CD4-positive, alpha-beta T cell treated with Interleukin-4 for 4 hours (primary cell): ENCODE results near the gene HOXD8.

Experiments
- DNase-seq: peaks from one replicate; pipeline ENCODE4 v3.0.0-alpha.2; 2020

Gene HOXD8

DNA sequence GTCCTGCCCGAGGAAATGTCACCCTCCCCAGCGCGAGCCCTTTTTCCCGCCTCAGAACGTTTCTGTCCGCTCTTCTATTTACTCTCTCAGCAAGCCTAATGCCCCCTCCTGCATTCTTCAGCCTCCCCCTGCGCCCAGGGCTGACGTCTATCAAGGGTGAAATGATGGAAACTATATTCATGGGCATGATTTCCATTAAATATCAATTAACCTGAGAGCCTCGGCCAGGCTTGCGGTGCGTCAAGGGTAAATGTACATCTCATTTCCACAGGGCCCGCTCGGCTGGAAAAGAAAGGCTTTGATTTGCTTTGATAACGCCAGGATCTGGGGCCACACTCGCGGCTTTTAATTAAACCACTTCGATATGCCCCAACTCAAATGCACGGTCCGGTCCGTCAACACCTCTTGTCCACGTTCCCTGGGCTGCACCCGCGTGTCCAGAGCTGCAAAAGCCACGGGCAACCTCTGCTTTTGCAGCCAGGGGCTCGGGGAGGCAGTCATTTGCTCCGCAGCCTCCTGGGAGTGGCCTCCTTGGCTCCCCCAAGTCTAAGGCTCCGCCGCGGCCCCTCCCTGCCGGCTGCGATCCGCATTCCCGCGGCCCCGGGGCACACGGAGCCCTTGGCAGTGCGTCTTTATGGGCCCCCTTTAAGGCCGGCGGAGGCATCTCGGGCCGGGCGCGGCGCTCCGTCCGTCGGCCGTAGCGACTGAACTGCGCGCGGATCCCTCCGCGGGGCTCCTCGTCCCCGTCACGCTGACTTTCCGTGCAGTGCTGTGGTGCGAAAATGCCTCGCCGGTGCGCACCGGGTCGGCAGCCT, at the start of gene HOXD8:
TSS of gene HOXD8 (plus strand) at position 724 of the 815 bp plus-strand sequence. CDS start 662 bp downstream, outside the sequence.
- no peak for DNase-seq

DNA sequence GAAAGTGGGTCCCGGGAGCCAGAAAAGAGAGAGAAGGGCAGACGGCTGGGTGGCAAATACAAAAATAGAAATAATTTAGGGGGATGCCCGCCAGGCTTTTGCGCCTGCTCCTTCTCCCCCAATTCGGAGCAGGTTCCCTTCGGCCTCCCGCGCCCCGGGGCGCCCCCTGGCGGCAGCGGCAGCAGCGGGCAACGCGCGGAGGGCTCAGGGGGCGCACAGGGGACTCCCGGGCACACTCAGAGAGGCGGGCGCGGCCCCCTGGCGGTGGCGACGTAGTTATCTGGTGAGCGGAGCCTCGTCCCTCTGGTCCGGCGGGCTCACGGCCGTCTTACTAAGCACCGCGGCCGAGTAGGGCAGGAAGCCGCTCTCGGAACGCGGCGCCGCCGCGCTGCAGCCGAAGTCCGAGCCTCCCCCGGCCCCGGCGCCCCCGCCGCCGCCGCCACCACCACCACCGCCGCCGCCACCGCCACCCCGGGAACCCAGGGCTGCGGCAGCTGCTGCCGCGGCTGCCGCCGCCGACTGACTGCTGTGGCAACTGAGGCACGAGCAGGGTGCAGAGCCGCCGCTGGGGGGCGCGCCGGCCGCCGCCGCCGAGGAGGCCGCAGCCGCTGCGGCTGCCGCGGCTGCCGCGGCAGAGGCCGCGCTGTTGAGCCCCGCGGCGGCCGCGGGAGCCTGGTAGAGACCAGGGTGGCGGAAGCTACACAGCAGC, 49.5 kb upstream of the HOXD8 start:
- DNase-seq = no peak

- no peak for DNase-seq
Observed at GRCh38 chr2:176080540-176081375, 48.7 kb upstream of the HOXD8 start.

DNA sequence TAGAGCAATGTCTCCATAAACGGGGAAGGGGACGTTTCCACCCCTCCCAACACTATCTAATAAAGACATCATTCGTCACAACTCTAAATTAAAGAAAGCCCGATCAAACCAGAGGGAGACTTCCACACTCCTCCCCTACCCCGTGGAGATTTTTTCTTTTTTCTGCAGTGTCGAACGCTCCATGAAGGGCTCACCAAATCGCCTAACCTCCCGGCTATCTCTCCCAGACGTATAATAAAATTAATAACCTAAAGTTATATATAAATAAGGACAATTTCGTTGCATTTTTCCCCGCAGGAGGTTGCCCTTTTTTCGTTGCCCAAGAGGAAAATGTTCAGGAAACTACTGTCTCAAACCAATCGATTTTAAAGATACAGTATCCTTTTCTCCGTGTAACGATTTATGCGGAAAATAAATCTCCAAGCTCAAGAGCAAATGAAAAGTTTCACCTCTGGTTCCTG, 48.1 kb upstream of the HOXD8 start:
- DNase-seq = no peak

- no peak for DNase-seq
Observed at GRCh38 chr2:176081837-176082524, 47.5 kb upstream of the HOXD8 start.

DNA sequence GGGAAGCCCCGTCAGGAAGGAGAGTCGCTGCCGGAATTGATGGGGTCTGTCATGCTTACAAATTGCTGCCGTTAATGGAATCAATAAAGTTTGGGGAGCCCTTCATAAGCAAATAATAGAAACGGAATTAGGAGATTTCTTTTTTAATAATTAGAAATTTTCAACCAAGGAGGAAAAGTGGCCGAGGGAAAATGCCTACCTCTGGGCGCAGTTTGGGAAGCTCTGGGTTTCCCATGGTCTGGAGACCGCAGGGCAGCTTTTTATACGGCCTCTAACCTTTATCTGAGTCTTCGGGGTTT, 47.0 kb upstream of the HOXD8 start:
- no peak for DNase-seq

DNA sequence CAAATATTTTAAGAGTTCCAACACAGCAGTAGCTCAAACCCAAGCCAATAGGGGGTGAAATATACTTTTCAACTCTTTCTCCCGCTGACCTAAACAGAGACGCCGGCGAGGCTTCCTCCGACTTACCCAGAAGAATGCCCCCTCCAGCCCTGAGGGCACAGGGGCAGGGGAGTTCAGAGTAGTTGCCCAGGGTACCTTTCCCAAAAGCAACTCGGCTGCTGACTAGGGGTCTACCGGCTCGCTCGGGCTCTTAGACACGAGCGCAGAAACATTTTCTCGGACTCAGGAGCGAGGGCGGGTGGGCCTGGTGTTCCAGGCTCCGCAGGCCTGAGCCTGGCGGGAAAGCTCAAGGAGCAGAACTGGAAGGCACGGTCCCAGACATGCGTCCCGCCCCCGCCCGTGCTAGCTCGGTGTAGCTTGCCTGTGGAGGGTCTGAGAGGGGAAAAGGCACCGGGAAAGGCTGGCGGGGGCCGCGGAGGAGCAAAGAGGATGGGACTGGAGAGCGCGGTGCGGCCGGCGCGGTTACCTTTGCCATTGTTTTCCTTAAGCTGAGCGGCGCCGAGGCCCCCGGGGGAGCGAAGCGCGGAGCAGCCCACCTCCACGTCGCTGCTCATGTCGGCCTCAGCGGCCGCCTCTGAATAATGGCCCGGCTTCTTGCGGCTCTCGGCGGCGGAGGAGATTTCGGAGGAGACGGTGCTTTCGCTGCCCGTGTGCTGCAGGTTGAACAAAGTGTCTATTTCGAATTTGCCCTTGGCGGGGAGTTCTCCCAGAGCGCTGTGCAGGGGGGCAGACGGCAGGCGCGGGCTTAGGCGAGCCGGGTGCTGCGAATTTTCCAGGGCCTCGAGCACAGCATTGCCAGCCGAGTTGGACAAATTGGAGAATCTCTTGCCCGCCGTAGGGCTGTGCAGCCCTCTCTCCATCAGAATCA, 46.4 kb upstream of the HOXD8 start:
- DNase-seq = no peak

DNA sequence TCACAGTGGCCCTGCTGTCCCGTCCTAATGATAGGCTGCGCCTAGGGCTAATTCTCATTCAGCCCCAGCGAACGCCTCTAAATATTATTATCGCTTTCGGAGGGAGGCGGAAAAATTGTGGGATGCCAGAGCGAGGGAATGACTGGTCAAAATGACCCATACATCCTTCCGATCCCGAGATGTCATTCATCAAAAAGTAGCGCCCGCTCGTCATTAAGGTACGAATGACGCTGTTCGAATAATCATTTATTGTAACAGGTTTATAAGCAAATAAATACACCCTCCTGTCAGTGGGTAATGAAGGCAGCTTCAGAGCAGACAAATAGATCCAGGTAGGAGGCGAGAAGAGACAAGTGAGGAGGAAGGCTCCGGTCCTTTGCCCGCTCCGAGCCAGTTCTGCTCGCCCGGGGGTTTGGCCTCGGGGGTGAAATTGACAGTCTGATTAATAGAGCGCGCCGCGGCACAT, 45.7 kb upstream of the HOXD8 start, which contains the start of gene EVX2:
TSS of gene EVX2 (minus strand) at position 167 of the 466 bp plus-strand sequence. CDS start 186 bp downstream, outside the sequence.
- no peak for DNase-seq

DNA sequence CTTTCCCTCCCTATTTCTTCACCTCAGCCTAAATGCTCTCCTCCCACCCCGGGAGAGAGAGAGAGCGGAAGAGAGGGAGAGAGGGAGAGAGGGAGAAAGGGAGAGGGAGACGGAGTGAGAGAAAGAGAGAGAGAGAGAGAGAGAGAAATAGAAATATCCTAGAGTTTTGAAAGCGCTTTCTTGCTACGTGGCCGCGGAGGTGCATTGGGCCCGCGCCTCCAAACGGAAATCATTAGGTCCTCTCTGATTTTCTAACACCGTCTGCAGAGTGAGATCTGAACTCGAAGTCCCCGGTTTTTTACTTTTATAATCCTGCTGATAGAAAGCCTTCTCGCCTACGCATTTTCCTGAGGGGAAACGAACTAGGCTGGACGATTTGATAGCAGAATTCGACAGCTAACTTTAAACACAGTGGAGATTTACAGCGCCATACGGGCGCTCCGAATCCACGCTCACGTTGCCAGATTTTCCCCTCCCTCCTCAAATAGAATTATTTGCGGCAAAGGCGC, 44.8 kb upstream of the HOXD8 start:
- no peak for DNase-seq

DNA sequence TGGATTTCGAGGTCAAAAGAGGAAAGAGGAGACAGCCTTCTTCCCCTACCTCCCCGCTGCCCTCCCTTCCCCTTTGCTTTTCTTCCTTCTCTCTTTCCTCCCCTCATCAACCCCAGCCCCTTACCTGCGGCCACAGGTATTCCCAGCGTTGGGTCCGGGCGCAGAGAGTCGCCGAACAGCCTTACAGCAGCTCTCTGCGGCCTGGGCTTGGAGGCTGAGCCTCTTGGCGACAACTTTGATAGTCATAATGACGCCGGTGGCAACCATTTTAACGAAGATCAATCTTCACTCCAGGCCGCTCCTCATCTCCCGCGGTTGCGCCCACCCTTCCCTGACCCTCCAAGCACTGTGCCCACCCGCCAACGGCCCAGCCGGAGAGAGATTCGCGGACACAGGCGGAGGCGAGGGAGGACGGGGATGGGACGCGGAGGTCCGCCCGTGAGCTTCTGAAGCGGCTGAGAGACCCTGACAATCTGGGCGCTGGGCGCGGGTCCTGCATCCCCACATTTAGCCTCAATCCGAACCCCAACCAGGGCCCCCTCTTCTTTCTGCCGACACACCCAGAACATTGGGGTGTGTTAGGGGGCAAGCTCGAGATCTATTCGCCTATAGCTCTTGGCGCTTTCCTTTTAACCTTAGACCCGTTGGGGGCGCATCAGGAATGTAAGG, 44.3 kb upstream of the HOXD8 start:
- no peak for DNase-seq

GRCh38 chr2:176085861-176086771, 43.4 kb upstream of the HOXD8 start:
- peak; percentile 9 for DNase-seq

- DNase-seq = no peak
Observed at GRCh38 chr2:176087330-176088047, 42.0 kb upstream of the HOXD8 start.

DNA sequence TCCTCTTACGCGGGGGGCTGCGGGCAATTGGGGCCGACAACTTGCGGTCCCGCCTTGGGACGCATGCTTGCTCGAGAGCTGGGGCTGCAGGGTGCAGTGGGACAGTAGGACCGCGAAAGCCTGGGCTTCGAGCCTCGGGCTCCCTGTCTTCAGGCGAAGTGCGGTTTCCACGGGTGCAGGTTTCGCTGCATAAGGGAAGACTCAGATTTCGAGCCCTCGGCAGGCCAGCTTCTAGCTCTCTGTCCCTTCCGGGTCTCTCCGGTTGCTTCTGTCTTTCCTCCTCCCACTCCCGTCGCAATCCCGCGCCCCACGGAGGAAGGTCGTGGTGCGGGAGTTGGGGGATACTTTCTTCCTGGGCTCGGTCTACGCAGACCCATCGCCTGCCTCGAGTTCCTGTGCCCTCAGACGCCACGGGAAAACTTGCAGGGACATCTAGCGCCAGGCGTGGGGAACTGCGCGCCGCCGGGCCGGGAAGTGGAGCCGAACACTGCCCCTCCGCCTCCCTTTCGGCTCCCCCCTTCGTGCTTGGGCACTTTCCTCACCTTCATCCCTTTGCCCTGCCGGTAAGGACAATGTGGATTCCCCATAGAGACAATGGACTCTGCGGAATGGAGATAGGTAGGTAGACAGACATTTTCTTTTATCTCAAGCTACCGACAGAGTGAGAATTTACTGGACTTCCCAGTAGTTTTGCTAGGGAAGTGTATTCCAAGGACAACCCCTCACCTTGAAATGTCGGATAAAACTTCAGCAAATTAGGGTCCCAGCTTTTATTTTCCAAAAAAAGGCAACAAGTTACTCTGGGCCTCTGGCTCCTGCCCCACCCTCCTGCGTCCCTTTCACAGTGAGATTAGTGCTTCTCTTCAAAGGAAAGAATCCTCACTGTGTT, 41.2 kb upstream of the HOXD8 start:
- peak; percentile 6 for DNase-seq

- no peak for DNase-seq
Observed at GRCh38 chr2:176088937-176089842, 40.3 kb upstream of the HOXD8 start.

GRCh38 chr2:176089843-176090395, 39.6 kb upstream of the HOXD8 start:
- no peak for DNase-seq

DNA sequence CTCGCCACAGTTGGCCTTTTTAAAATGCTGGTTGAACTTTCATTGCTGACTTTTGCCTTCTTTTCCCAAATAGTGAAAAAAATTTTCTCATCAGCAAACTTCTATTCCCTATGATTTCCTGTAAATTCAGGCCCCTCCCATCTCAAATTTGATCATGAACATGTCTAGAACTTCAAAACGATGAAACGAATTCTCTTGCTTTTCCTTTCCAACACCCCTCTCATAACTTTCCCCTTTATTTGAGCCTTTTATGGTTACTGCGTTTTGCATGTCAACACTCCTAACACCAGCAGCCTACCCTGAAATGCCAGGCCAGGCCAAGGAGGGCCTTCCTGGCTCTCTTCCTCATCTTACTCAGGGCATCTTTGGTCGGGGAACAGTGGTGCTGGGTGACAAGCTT, 38.6 kb upstream of the HOXD8 start:
- DNase-seq = no peak
